Activated CD4-positive, alpha-beta T cell treated with anti-CD3 and anti-CD28 coated beads, Interleukin-2, Interleukin-6, amounts not matched to agents 100 ng/mL and 50 ng/mL, durations not matched to agents 16 hours and 8 hours (primary cell): ENCODE results near the gene KMT2A.
"Not testable (repeated sequence)": the region's sequence is repeated elsewhere in the genome, so short reads cannot be mapped to it uniquely, and the experiment has no call there.

Experiments used
- DNase-seq: peaks from one replicate; pipeline ENCODE4 v3.0.0-alpha.2; 2020

The KMT2A gene

GRCh38 chr11:118435893-118436624 is at the start of gene KMT2A:
KMT2A (plus strand) TSS chr11:118436492; CDS start chr11:118436513, 21 bp downstream.
- peak; percentile 96 for DNase-seq

GRCh38 chr11:118396097-118396501 is 40.2 kb upstream of the KMT2A start:
- DNase-seq = peak; percentile 56

- DNase-seq = no peak
Observed at GRCh38 chr11:118397448-118397847, 38.8 kb upstream of the KMT2A start.

GRCh38 chr11:118398791-118399559 is 37.3 kb upstream of the KMT2A start:
- DNase-seq = peak; percentile 80

- DNase-seq = peak; percentile 94
Observed at GRCh38 chr11:118401151-118401879, 35.0 kb upstream of the KMT2A start, which contains the start of gene ATP5MG. ATP5MG (plus strand) TSS chr11:118401606; CDS start chr11:118401666, 60 bp downstream.

GRCh38 chr11:118401880-118402590 is 34.3 kb upstream of the KMT2A start:
- no peak for DNase-seq

- not testable (repeated sequence) for DNase-seq
Observed at GRCh38 chr11:118402594-118402993, 33.7 kb upstream of the KMT2A start.

GRCh38 chr11:118406599-118407166 is 29.6 kb upstream of the KMT2A start:
- DNase-seq = no peak

GRCh38 chr11:118410055-118410745 is 26.1 kb upstream of the KMT2A start:
- no peak for DNase-seq

GRCh38 chr11:118411530-118411929 is 24.8 kb upstream of the KMT2A start:
- no peak for DNase-seq

GRCh38 chr11:118412921-118413320 is 23.4 kb upstream of the KMT2A start:
- DNase-seq = no peak

- no peak for DNase-seq
Observed at GRCh38 chr11:118415062-118415738, 21.1 kb upstream of the KMT2A start.

GRCh38 chr11:118415739-118416068 is 20.6 kb upstream of the KMT2A start:
- DNase-seq = peak; percentile 70

GRCh38 chr11:118416900-118417299 is 19.4 kb upstream of the KMT2A start:
- DNase-seq = not testable (repeated sequence)

GRCh38 chr11:118417801-118418200 is 18.5 kb upstream of the KMT2A start:
- DNase-seq = no peak

GRCh38 chr11:118418766-118419165 is 17.5 kb upstream of the KMT2A start:
- no peak for DNase-seq

- DNase-seq = no peak
Observed at GRCh38 chr11:118427707-118428106, 8.6 kb upstream of the KMT2A start.

- DNase-seq = no peak
Observed at GRCh38 chr11:118430956-118431355, 5.3 kb upstream of the KMT2A start.

- no peak for DNase-seq
Observed at GRCh38 chr11:118434123-118434552, 2.2 kb upstream of the KMT2A start.

GRCh38 chr11:118434553-118435289 is 1.6 kb upstream of the KMT2A start:
- DNase-seq = peak; percentile 70
